HL-60 (cell line): ENCODE data around the gene JUP.

Experiments
- CTCF ChIP-seq: IDR thresholded peaks from one replicate; pipeline ENCODE4 v1.5.1; 2011; ENCODE audit warnings: low read length, control low read depth, inconsistent platforms; ENCODE audit not compliant: insufficient read depth
- POLR2AphosphoS5 ChIP-seq: IDR thresholded peaks from 2 replicates; pipeline ENCODE4 v1.6.1; 2012; ENCODE audit warnings: low read depth

- TF ChIP-seq CTCF (no peak), POLR2AphosphoS5 (no peak)
Measured at GRCh38 chr17:41769346-41769862, 17.1 kb downstream of the JUP start.
